A549 (cell line): ENCODE data around the gene HS3ST3B1.

ENCODE experiments used
- ATOH8 ChIP-seq: fragments of 250-450 bp; sonication (Bioruptor Pico); IDR thresholded peaks from 2 replicates; pipeline ENCODE4 v1.5.0; 2020; ENCODE audit warnings: low read depth, mild to moderate bottlenecking, moderate library complexity
- CTCF ChIP-seq: fragments of >200 bp; sonication (Bioruptor Twin); formaldehyde crosslinking; IDR thresholded peaks from 3 replicates; pipeline ENCODE4 v1.5.1; 2016
- EP300 ChIP-seq, 2 experiments: fragments of >200 bp; sonication (Bioruptor Twin); formaldehyde crosslinking; IDR thresholded peaks; 2 replicates in 1 of 2; 3 replicates in 1 of 2; pipeline ENCODE4 v1.6.1; 2016 to 2017
- ESRRA ChIP-seq: fragments of 150-350 bp; IDR thresholded peaks from 2 replicates; pipeline ENCODE4 v1.6.1; 2014; ENCODE audit warnings: mild to moderate bottlenecking, low read length, borderline replicate concordance
- HMGXB4 ChIP-seq: fragments of 250-450 bp; sonication (Bioruptor Pico); IDR thresholded peaks from 2 replicates; pipeline ENCODE4 v1.5.0; 2021; ENCODE audit warnings: mild to moderate bottlenecking, moderate library complexity, borderline replicate concordance
- JUN ChIP-seq, 2 experiments: fragments of >200 bp; sonication (Bioruptor Twin); formaldehyde crosslinking; IDR thresholded peaks; 2 replicates in 1 of 2; 3 replicates in 1 of 2; pipeline ENCODE4 v1.6.1; 2016 to 2017
- MAZ ChIP-seq: fragments of 150-350 bp; IDR thresholded peaks from 2 replicates; pipeline ENCODE4 v1.6.1; 2014; ENCODE audit warnings: antibody characterized with exemption, low read depth, low read length, borderline replicate concordance
- POLR2A ChIP-seq: IDR thresholded peaks from 2 replicates; pipeline ENCODE4 v1.6.1; 2012; ENCODE audit warnings: mild to moderate bottlenecking, low read length
- RAD21 ChIP-seq, 2 experiments: fragments of >200 bp in 1 of 2; sonication (Bioruptor Twin) in 1 of 2; formaldehyde crosslinking in 1 of 2; IDR thresholded peaks in 1 of 2; conservative IDR thresholded peaks in 1 of 2; 2 replicates in 1 of 2; 3 replicates in 1 of 2; pipeline ENCODE4 v1.6.1; 2012 to 2018; ENCODE audit warnings: inconsistent platforms in 1 of 2
- RCOR1 ChIP-seq: fragments of 150-350 bp; IDR thresholded peaks from 2 replicates; pipeline ENCODE4 v1.6.1; 2014; ENCODE audit warnings: antibody characterized with exemption, low read length, low read depth
- SMC3 ChIP-seq: fragments of >200 bp; sonication (Bioruptor Twin); formaldehyde crosslinking; IDR thresholded peaks from 3 replicates; pipeline ENCODE4 v1.6.1; 2018; ENCODE audit warnings: inconsistent platforms
- SREBF2 ChIP-seq: fragments of 450-650 bp; IDR thresholded peaks from 2 replicates; pipeline ENCODE4 v1.6.1; 2014; ENCODE audit warnings: mild to moderate bottlenecking, moderate library complexity

- TF ChIP-seq EP300 (IDR thresholded peaks at IDR 0.05) (no peak), JUN (IDR thresholded peaks at IDR 0.05) (no peak), SREBF2 (no peak), POLR2A (no peak), RAD21 (conservative IDR thresholded peaks at IDR 0.05 in 1 of 2, IDR thresholded peaks at IDR 0.05 in 1 of 2) (no peak), CTCF (no peak), ATOH8 (no peak), HMGXB4 (no peak), RCOR1 (no peak), MAZ (no peak), ESRRA (no peak), SMC3 (no peak)
These were observed 10.4 kb downstream of the HS3ST3B1 start for GRCh38 chr17:14311186-14311705.
